ENCODE results near the gene R3HDM4. TPM values are rescaled to one million over a fixed set of nuclear protein-coding genes. Genes with fewer than 3 reads are reported as not detected.
A peak's percentile ranks its signal among the peaks of the same experiment; 100 is the strongest.

R3HDM4 gene
- total and polyA plus RNA-seq, 2 donors from 2014 or later: 47.4 to 71.4 TPM

- Histone ChIP-seq H3K27ac (ENCODE audit: low read depth in 2 of 2, low read length in 2 of 2) (no peak within 1 kb of the TSS), H3K36me3 (ENCODE audit: control insufficient read depth in 2 of 3, insufficient read depth in 3 of 3, low read length in 3 of 3) (no peaks in the 10 kb centered on the region), H3K4me1 (ENCODE audit: control insufficient read depth in 2 of 3, insufficient read depth in 2 of 3, low read depth in 1 of 3, low read length in 3 of 3) (peaks cover 0 to 9% (median 0%) of the 10 kb centered on the region in 3 donors), H3K27me3 (ENCODE audit: control insufficient read depth, insufficient read depth, low read length) (no peaks in the 10 kb centered on the region), H3K9ac (ENCODE audit: low read length in 3 of 3) (no peak within 1 kb of the TSS), H3K9me3 (ENCODE audit: control insufficient read depth in 2 of 3, insufficient read depth in 1 of 3, low read length in 3 of 3) (no peaks in the 10 kb centered on the region), H3K4me3 (ENCODE audit: low read length in 3 of 3) (no peak within 1 kb of the TSS)
- intact Hi-C loops (cut with DNase I): no loop called here
- FAIRE-seq (no peak), DNase-seq (peak in 2 of 5 donors; percentile 64 to 87)
- no peak for TF ChIP-seq CTCF (IDR thresholded peaks at IDR 0.05; ENCODE audit: borderline replicate concordance, extremely low read depth, insufficient read depth)
Measured at GRCh38 chr19:858868-859843, 53.9 kb downstream of the R3HDM4 start, which contains the start of gene CFD. CFD (plus strand) TSS chr19:859664; CDS start chr19:859690, 26 bp downstream.

- no peak overlapping the region for H3K9ac ChIP-seq (ENCODE audit: low read length in 3 of 3)
- peaks cover 0 to 5% (median 0%) of the 10 kb centered on the region in 3 donors for H3K4me1 ChIP-seq (ENCODE audit: control insufficient read depth in 2 of 3, insufficient read depth in 2 of 3, low read depth in 1 of 3, low read length in 3 of 3)
- FAIRE-seq (no peak), DNase-seq (no peak)
- TF ChIP-seq CTCF (IDR thresholded peaks at IDR 0.05; ENCODE audit: borderline replicate concordance, extremely low read depth, insufficient read depth): no peak
- intact Hi-C loops (cut with DNase I): no loop called here
- H3K27me3 ChIP-seq (ENCODE audit: control insufficient read depth, insufficient read depth, low read length): no peaks in the 10 kb centered on the region
- H3K36me3 ChIP-seq (ENCODE audit: control insufficient read depth in 2 of 3, insufficient read depth in 3 of 3, low read length in 3 of 3): no peaks in the 10 kb centered on the region
- H3K4me3 ChIP-seq (ENCODE audit: low read length in 3 of 3): no peak overlapping the region
- no peaks in the 10 kb centered on the region for H3K9me3 ChIP-seq (ENCODE audit: control insufficient read depth in 2 of 3, insufficient read depth in 1 of 3, low read length in 3 of 3)
- H3K27ac ChIP-seq (ENCODE audit: low read depth in 2 of 2, low read length in 2 of 2): no peak overlapping the region
Measured at GRCh38 chr19:858284-858683, 54.7 kb downstream of the R3HDM4 start.

- intact Hi-C loops (cut with DNase I): no loop called here
- TF ChIP-seq CTCF (IDR thresholded peaks at IDR 0.05; ENCODE audit: borderline replicate concordance, extremely low read depth, insufficient read depth): no peak
- H3K4me3 ChIP-seq (ENCODE audit: low read length in 3 of 3): no peak overlapping the region
- DNase-seq: peak in 1 of 5 donors; percentile 63
- H3K27me3 ChIP-seq (ENCODE audit: control insufficient read depth, insufficient read depth, low read length): no peaks in the 10 kb centered on the region
- H3K27ac ChIP-seq (ENCODE audit: low read depth in 2 of 2, low read length in 2 of 2): no peak overlapping the region
- FAIRE-seq: no peak
- peaks cover 0 to 5% (median 0%) of the 10 kb centered on the region in 3 donors for H3K4me1 ChIP-seq (ENCODE audit: control insufficient read depth in 2 of 3, insufficient read depth in 2 of 3, low read depth in 1 of 3, low read length in 3 of 3)
- H3K9ac ChIP-seq (ENCODE audit: low read length in 3 of 3): no peak overlapping the region
- no peaks in the 10 kb centered on the region for H3K36me3 ChIP-seq (ENCODE audit: control insufficient read depth in 2 of 3, insufficient read depth in 3 of 3, low read length in 3 of 3)
- H3K9me3 ChIP-seq (ENCODE audit: control insufficient read depth in 2 of 3, insufficient read depth in 1 of 3, low read length in 3 of 3): no peaks in the 10 kb centered on the region
Measured at GRCh38 chr19:855566-856120, 57.4 kb downstream of the R3HDM4 start.
